HG03175 (cell line): ENCODE measurements around the gene HAS3.

Experiments used
- ATAC-seq: cut with Tn5 transposase; IDR thresholded peaks from one replicate; pipeline ENCODE4 v1.9.1; 2021; ENCODE audit warnings: mild to moderate bottlenecking, moderate library complexity; ENCODE audit not compliant: unreplicated experiment

The HAS3 gene

DNA sequence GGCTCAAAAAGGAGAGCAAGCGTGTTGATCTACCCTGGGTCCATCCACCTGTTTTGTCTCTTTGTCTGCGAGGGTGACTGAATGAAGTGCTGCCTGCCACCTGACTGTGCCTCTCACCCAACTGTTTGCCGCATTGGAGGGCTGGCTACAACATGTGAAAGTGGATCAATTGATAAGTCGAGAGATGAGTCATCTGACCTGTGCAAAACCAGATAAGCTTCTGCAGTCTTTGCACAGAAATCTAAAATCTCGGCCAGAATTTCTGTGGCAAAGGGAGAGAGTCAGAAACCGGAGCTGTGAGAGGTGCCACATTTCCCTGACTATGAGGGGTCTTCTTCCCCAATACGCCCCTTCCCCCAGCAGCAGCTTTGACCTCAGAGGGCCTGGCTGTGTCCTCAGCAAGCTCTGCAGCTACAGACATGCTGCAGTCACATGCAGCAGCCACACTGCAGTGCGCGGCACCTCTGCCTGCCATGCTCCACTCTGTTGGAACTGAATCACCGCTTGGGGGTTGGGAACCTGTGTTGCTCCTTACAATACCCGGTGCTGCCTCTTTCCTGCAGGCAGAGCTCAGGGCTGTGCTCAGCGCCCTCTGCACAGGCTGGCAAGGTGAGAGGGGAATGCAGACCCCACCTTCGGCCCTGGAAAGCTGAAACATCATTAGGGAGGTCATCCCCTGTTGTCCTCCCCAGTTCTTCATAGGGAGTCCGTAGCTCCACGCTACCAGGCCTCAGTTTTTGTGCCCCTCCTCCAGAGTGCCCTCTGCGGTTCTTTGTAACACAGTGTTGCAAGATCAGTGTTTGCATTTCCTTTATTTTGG is 16.2 kb upstream of the HAS3 start:
- ATAC-seq: no peak

DNA sequence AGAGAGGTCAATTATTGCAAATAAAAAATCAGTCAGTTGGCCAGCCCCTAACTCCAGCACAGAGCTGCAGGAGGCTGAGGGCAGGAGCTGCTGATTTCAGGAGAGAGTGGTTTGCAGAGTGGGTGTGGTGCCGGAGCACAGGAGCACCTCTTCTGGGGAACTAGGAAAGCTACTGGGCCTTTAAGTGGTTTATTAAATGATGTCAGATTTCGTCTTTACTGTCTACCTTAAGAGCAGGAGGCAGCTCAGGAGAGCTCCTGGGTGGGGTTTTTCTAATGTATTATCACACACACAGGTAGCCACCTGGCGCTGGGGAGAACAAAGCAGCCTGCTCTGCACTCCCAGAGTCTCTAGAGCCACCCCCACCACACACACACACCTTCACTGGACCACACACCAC is 11.5 kb upstream of the HAS3 start:
- ATAC-seq: no peak

DNA sequence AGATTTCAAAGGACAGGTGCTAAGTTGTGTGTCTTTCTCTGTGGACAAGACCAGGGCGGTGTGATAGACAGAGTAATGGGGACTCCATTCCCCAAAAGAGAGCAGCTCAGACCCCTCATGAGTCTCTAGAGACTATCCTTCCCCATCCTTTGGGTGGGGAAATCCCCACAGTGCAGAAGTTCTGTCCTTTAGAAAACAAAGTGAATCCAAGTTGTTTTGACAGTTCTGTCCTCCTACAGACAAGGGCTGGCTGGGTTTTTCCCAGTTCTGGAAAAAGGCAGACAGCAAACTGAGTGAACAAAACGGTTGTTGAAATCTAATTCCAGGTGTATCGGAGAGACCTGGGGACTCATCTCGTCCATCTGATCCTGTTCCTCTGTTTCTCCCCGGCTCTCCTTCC is 11.0 kb upstream of the HAS3 start:
- ATAC-seq: no peak

DNA sequence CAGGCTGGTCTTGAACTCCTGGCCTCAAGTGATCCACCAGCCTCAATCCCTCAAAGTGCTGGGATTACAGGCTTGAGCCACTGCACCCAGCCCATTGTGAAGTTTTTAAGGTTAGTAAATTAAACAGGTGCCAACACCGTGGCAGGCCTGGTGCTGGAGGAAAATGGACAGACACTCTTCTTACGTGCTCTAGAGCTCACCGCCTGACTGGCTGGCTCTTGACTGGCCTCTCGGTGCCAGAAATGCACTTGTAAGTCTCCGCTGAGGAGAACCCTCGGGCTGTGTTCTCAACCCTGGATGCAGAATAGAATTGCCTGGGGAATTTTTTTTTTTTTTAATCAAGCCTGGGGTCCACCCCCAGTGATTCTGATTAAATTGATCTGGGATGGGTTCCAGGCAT is 10.3 kb upstream of the HAS3 start:
- ATAC-seq: no peak

DNA sequence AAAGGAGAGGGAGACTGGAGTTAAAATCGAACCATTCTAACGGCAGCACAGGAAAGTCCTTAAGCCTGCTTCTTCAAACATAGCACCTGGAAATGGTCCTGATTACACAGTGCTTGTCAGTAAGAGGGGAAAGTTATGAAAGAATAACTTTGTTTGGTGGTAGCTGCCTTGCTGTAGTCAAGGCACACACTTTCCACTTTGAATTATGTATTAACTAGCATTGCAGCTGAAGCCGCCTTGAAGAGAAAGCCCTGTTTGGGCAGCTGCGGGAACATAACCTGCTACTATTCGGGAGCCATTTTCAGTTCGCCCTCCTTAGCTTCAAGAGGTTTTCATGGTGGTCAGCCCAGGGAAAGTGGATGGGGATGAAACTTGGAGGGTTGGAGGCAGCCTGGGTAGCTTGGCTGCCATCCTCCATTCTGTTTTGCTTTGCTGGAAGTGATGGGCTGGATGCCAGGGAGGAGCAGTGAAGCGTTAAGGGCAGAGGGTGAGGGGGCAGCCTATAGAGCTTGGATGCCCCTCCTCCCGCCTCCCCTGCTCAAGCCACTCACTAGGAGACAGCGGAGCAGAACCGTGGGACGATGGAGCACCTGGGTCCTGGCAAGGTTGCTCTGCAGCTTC is 5.3 kb upstream of the HAS3 start:
- no peak for ATAC-seq

DNA sequence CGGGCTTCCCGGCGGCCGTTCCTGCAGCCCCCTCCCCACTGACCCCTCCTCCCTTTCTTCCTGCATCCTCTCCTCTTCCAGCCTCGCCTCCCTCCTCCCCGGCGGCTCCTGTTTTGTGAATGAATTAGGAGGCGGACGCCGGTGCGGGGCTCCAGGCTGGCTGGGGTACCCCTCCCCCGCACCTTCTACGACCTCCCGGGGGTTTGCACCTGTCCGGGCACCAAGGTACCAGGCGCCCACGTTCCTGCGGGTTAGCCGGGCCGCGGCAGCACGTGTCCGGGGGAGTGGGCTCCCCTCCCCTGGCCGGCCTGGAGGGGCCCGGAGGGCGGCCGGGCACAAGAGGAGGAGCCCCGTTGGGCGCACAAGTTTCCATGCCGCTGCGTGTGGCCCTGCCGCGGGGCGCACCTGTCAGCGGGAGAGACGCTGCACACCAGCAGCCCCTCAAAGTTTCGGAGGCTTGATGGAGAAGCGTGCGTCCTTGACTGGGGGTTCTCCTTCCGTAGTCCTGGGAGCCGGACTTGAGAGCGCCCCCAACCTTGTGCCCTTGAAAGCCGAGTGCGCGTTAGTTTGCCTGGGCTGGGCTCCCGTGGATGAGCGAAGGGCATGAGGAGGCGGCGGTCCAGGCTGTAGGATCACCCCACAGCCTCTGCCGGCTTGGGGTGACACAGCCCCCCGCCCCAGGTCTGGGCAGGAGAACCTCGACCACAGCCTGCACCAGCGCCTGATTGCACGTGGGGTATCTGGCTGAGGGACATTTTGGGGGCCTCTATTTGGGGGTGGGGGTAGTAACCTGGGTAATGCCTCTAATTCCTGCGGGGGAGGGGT is 1.2 kb downstream of the HAS3 start:
- no peak for ATAC-seq

DNA sequence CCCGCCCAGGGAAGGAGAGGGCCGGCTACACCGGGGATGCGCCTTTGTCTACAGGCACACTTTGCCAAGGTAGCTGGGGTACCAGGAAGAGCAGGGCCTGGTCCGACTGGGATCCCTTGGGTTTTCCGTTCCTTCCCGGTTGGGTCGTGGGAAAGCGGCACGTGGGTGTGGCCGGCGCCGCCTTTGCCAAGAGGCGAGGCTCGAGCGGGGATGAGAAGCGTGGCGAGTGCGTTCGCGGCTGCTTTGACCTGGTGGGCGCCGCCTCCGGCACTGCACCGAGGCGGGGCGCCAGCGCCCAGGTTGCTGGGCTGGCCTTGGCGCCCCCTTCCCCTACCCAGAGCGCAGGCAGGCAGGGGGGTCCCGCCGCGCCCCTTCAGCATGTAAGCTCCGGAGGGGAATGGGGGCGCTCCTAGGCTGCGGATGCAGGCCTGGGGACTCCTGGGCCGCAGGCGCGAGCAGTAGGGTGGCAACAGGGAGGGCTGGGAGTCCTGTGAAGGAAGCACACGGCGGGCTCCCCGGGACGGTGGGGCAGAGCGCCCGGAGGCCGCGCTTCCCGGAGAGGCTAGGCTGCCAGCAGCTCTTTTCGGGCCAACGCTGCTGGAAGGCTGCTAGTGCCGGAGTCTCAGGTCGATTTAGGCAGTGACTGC is 2.0 kb downstream of the HAS3 start:
- no peak for ATAC-seq

DNA sequence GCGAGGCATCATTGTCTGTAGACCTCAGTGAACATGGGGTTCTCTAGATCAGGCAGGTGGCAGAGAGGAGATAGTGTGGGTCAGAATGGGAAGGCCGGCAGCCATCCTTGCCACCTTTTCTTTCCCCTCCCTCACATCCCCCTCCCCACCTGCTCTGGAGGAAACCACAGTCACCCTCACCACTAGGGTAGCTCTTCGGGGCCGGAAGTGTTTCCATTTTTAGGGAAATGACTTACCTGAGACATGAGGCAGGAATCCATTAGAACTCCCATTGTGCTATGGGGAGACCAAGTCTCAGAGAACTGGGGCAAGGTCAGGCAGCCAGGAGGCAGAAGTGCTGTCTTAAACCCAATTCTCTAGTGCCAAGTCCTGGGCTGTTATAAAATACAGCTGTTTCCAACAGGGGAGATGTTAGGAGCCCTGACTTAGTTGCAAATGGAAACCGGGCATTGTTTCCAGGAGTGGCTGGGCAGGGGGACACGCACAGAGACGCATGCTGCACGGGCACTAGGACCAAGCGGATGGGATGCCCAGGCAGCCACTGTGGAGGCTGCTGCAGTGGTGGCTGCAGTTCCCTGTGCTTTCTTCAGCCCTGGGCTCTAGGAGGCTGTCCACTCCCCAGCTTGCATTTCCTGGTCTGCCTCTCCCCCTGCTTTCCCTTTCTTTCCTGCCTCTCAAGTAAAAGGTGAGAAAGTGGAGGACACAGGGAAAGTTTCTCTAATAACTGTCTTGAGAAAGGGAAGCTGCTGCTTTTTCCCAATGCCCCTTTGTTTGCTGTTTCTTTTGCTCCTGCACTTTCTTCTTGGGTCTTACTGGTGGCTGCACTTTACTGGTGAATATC is 2.8 kb downstream of the HAS3 start:
- ATAC-seq: no peak

DNA sequence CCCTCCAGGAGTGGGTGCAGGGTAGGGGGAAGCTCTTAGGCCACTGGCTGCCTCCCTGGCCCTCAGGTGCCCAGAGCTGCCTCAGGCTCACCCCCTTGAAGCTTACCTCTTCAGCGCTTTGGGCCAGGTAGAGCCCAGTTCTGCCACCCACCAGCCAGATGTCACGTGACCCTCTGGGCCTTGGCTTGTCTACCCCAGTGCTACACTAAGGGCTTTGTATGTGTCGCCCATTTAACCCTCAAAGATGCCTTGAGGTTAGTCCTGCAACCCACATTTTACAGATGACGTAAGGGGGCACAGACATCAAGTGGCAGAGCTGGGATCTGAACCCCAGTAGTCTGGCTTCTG is 3.4 kb downstream of the HAS3 start:
- ATAC-seq: no peak

DNA sequence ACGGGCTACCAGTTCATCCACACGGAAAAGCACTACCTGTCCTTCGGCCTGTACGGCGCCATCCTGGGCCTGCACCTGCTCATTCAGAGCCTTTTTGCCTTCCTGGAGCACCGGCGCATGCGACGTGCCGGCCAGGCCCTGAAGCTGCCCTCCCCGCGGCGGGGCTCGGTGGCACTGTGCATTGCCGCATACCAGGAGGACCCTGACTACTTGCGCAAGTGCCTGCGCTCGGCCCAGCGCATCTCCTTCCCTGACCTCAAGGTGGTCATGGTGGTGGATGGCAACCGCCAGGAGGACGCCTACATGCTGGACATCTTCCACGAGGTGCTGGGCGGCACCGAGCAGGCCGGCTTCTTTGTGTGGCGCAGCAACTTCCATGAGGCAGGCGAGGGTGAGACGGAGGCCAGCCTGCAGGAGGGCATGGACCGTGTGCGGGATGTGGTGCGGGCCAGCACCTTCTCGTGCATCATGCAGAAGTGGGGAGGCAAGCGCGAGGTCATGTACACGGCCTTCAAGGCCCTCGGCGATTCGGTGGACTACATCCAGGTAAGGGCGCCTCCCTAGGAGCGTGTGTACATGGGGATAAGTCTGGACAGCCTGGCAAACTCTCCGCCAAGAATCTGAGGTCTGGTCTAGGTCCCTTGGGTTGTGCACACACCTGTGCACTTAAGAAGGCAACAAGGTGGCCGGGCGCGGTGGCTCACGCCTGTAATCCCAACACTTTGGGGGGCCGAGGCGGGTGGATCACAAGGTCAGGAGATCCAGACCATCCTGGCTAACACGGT is 4.2 kb downstream of the HAS3 start:
- no peak for ATAC-seq

DNA sequence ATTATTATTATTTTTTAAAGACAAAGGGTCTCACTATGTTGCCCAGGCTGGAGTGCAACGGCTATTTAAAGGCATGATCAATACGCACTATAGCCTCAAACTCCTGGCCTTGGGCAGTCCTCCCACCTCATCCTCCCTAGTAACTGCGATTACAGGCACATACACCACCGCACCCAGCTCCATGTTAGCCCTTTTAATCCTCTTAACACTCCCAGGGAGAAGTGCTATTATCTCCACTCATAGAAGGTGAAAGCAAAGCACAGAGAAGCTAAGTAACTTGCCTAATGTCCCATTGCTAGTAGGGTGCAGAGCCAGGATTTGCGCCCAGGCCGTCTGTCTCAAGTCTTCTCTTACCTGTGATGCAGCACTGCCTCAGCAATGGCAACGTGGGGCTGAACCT is 5.0 kb downstream of the HAS3 start:
- ATAC-seq: no peak

DNA sequence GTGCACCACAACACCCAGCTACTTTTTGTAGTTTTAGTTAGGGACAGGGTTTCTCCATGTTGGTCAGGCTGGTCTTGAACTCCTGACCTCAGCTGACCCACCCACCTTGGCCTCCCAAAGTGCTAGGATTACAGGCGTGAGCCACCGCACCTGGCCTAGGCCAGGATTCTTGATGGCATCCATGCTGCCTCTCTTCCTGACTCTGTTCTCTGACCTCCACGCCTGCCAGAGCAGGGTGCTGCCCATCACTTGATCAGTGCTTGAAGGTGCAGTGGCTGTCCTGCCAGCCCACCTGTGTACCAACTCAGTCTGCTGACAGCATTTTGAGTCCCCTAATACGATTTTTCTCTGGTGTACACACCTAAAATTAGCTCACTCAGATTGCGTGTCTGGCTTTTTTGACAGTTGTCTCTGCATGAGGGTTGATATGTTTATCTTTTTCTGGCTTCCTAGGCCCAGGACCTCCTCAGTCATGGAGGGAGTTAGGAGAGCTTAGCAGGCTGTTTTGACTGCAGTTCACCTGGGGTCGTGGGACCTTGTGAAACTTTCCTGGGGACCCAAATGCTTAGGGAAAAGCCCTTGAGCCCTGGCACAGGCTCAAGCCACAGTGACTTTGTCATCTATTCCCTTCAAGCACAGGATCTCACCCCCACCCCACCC is 5.9 kb downstream of the HAS3 start:
- ATAC-seq: no peak

DNA sequence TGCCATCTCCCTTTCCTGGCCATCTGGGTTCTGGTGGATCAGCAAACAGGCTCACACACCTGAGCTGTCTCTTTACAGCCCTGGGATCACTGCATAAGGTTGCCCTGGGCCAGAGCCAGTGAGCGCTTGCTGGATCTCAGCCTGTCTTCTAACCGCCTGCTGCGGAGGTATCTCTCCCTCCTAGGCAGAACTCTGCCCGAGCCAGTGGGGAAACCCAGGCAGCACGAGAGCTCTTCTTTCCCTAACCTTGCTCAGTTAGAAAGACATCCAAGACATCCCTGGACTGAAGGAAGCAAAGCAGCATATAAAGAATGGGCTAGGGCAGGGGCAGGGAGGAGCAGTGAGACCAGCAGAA is 6.4 kb downstream of the HAS3 start:
- ATAC-seq: no peak

DNA sequence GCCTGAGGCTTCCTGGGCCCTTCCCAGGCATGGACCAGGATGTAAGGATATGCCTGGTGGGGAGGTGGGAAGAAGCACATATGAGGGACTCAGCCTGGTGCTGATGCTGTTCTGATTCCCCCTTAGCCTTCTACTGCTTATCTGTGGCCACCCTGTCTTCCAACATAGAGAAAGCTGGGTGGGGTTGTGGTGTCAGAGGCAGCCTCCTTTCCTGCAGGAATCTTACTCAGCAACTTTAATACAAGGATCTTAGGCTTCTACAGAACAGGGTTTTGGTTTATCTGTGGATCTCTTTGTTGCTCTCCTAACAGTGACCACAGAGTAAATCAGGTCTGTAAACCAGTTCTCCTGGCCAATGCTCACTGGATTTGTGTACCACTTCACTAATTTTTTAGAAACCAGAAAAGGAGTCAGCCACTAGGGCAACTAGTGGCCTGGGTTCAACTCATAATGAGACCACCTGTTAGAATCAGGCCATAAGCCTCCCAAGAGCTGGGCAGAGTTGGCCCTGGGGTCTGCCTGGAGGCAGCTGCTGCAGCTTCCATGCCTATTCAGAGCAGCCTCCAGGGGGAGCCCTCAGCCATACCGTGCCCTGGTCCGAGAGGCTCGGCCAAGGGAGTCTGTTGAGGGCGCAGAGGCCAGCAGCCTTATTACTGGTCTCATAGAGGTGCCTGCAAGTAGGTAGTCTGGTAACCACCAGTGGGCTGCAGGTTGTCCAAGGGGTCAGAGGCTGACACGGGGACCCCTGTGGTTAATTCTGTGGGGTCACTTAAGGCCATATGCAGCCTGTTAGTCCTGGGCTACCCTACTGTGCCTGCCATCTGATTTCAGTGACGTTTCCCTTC is 7.1 kb downstream of the HAS3 start:
- no peak for ATAC-seq

DNA sequence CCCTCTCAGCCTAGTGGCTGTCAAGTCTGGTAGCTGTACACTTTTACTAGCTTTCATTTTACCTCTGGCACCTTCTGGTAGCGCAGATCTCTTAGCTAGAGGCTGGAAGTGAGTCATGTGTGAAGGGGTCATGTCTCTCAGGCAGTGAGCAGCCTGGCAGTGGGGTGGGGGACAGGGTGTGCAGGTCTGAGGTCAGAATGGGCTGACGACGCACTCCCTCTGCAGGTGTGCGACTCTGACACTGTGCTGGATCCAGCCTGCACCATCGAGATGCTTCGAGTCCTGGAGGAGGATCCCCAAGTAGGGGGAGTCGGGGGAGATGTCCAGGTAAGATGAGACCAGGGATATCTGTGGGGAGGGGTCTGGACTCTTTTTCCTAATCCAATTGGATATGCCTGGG is 7.8 kb downstream of the HAS3 start:
- ATAC-seq: no peak

DNA sequence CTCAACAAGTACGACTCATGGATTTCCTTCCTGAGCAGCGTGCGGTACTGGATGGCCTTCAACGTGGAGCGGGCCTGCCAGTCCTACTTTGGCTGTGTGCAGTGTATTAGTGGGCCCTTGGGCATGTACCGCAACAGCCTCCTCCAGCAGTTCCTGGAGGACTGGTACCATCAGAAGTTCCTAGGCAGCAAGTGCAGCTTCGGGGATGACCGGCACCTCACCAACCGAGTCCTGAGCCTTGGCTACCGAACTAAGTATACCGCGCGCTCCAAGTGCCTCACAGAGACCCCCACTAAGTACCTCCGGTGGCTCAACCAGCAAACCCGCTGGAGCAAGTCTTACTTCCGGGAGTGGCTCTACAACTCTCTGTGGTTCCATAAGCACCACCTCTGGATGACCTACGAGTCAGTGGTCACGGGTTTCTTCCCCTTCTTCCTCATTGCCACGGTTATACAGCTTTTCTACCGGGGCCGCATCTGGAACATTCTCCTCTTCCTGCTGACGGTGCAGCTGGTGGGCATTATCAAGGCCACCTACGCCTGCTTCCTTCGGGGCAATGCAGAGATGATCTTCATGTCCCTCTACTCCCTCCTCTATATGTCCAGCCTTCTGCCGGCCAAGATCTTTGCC is 9.0 kb downstream of the HAS3 start:
- ATAC-seq: no peak

DNA sequence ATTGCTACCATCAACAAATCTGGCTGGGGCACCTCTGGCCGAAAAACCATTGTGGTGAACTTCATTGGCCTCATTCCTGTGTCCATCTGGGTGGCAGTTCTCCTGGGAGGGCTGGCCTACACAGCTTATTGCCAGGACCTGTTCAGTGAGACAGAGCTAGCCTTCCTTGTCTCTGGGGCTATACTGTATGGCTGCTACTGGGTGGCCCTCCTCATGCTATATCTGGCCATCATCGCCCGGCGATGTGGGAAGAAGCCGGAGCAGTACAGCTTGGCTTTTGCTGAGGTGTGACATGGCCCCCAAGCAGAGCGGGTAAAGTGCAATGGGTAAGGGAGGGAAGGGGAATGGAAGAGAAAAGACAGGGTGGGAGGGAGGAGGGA is 9.5 kb downstream of the HAS3 start:
- ATAC-seq: no peak

DNA sequence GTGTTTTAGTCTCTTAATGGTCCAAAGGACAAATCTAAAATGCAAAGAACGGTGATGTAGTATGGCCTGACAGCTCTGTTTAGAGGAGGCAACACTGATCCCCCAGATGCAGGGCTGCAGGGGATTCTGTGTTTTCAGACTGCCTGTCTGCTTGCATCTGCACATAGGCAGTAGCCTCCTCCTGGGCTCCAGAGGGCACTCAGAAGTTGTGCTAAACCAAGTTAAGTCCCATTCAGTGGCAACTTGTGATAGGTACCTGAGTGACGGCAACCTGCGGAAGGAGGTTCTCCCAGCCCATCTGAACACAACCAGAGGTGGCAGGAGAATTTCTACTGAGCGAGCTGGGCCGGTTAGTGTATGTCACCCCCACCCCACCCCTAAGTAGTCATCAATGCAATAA is 9.9 kb downstream of the HAS3 start:
- ATAC-seq: no peak
